H1 (cell line): ENCODE results near the gene ZNF189. TPM values are rescaled to one million over a fixed set of nuclear protein-coding genes. Genes with fewer than 3 reads are reported as not detected.

ENCODE experiments used
- polyA plus RNA-seq, 7 experiments: library from polyadenylated mRNA; depleted of rRNA in 3 of 7; stranded (reverse) in 5 of 7; unstranded in 2 of 7; fragments of >200 nt in 5 of 7; fragments of 200-250 nt in 2 of 7; gene quantifications; 1 replicate in 5 of 7; 2 replicates in 1 of 7; 4 replicates in 1 of 7; pipeline versions ENCODE4 v1.2.1 to v1.2.3, GENCODE V29; 2011 to 2013; ENCODE audit warnings: missing spikeins in 2 of 7, mixed read lengths in 2 of 7
- total RNA-seq: library from RNA; stranded (reverse); fragmentation: NEBNext Ultra II Directional; extraction: Animal tissue kit (Norgen Biotek cat#: 25700); gene quantifications from 2 replicates; pipeline ENCODE4 v1.2.1, GENCODE V29; 2021
- TF ChIP-seq, protein P1 (sequence below): IDR thresholded peaks from 2 replicates; pipeline ENCODE4 v1.6.1; 2012; ENCODE audit warnings: inconsistent platforms
- TF ChIP-seq, protein P2 (sequence below), 3 experiments: IDR thresholded peaks; 1 replicate in 2 of 3; 2 replicates in 1 of 3; pipeline versions ENCODE4 v1.5.1 to v1.6.1; 2011; ENCODE audit warnings: low read length in 3 of 3, mild to moderate bottlenecking in 3 of 3, inconsistent platforms in 2 of 3, low read depth in 1 of 3, moderate library complexity in 1 of 3; ENCODE audit not compliant: insufficient read depth in 1 of 3; ENCODE audit errors: control extremely low read depth in 1 of 3

The ZNF189 gene
- total and polyA plus RNA-seq, 2 of the 8 experiments (the other 6 are each of a cell fraction or from before 2014, with no cell fraction given) = 1.9 to 12.3 TPM

DNA sequence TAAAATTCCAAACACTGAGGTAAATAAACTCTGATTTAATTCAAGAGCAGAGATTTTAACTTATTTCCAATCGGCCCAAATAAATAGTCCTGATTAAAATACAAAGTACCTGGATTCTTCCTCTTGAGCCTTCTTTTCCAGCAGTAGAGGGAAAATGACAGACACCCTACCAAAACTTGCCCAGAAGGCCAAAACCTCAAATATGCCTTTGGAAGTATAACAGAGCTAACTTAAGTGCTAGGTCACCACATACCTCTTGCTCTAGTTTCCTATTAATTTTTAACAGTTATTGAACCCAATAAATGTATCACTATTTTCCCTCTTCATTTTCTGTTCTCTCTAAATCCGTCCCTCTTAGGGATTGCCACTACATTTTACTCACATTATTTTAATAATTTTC is 15.3 kb upstream of the ZNF189 start (continued):
- TF ChIP-seq, protein P1, sequence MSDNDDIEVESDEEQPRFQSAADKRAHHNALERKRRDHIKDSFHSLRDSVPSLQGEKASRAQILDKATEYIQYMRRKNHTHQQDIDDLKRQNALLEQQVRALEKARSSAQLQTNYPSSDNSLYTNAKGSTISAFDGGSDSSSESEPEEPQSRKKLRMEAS = no peak
- TF ChIP-seq, protein P2, sequence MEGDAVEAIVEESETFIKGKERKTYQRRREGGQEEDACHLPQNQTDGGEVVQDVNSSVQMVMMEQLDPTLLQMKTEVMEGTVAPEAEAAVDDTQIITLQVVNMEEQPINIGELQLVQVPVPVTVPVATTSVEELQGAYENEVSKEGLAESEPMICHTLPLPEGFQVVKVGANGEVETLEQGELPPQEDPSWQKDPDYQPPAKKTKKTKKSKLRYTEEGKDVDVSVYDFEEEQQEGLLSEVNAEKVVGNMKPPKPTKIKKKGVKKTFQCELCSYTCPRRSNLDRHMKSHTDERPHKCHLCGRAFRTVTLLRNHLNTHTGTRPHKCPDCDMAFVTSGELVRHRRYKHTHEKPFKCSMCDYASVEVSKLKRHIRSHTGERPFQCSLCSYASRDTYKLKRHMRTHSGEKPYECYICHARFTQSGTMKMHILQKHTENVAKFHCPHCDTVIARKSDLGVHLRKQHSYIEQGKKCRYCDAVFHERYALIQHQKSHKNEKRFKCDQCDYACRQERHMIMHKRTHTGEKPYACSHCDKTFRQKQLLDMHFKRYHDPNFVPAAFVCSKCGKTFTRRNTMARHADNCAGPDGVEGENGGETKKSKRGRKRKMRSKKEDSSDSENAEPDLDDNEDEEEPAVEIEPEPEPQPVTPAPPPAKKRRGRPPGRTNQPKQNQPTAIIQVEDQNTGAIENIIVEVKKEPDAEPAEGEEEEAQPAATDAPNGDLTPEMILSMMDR (IDR thresholded peaks at IDR 0.05; ENCODE audit: control extremely low read depth in 1 of 3, insufficient read depth in 1 of 3, low read depth in 1 of 3, low read length in 3 of 3) = no peak
